SHP77 (cell line): ENCODE measurements around the gene C4A.
"Not testable (repeated sequence)": the region's sequence is repeated elsewhere in the genome, so short reads cannot be mapped to it uniquely, and the experiment has no call there.

Experiments used
- DNase-seq, 2 experiments: peaks; one replicate each; lab custom pipeline; 2025; lab: John Stamatoyannopoulos, UW

Gene C4A

GRCh38 chr6:31981744-31982143, at the start of gene C4A:
Gene C4A, plus strand, starts transcription at chr6:31982057. Its CDS starts 51 bp downstream, at chr6:31982108.
- not testable (repeated sequence) for DNase-seq

- not testable (repeated sequence) for DNase-seq
Measured at GRCh38 chr6:31932137-31932536, 49.7 kb upstream of the C4A start.

GRCh38 chr6:31933537-31933936, 48.3 kb upstream of the C4A start:
- DNase-seq: no peak

GRCh38 chr6:31935021-31935420, 46.8 kb upstream of the C4A start:
- no peak for DNase-seq

- DNase-seq: no peak
Measured at GRCh38 chr6:31935823-31936222, 46.0 kb upstream of the C4A start.

- no peak for DNase-seq
Measured at GRCh38 chr6:31940256-31940664, 41.6 kb upstream of the C4A start.

GRCh38 chr6:31943742-31944141, 38.1 kb upstream of the C4A start:
- no peak for DNase-seq

GRCh38 chr6:31945154-31945506, 36.7 kb upstream of the C4A start:
- DNase-seq: no peak

GRCh38 chr6:31945507-31946369, 36.1 kb upstream of the C4A start, which contains the start of gene CFB:
Gene CFB, plus strand, starts transcription at chr6:31946095. Its CDS starts 127 bp downstream, at chr6:31946222.
- DNase-seq: no peak

- no peak for DNase-seq
Measured at GRCh38 chr6:31946370-31946885, 35.4 kb upstream of the C4A start.

- no peak for DNase-seq
Measured at GRCh38 chr6:31947070-31947675, 34.7 kb upstream of the C4A start.

- DNase-seq: no peak
Measured at GRCh38 chr6:31947864-31948263, 34.0 kb upstream of the C4A start.

GRCh38 chr6:31948306-31948705, 33.6 kb upstream of the C4A start:
- no peak for DNase-seq

GRCh38 chr6:31948753-31949413, 33.0 kb upstream of the C4A start:
- DNase-seq: no peak

- DNase-seq: no peak
Measured at GRCh38 chr6:31949926-31950548, 31.8 kb upstream of the C4A start.

- peak; percentile 35 to 47 for DNase-seq
Measured at GRCh38 chr6:31952140-31952805, 29.6 kb upstream of the C4A start.

GRCh38 chr6:31952890-31953289, 29.0 kb upstream of the C4A start:
- no peak for DNase-seq

- no peak for DNase-seq
Measured at GRCh38 chr6:31954511-31954910, 27.3 kb upstream of the C4A start.

GRCh38 chr6:31956796-31957195, 25.1 kb upstream of the C4A start:
- DNase-seq: no peak

- no peak for DNase-seq
Measured at GRCh38 chr6:31958412-31958740, 23.5 kb upstream of the C4A start.
